Body of pancreas (tissue), 4 donors: Measurements from ENCODE around the gene TMEM45A.
"Not testable (repeated sequence)": the region's sequence is repeated elsewhere in the genome, so short reads cannot be mapped to it uniquely, and the experiment has no call there.

Source experiments
- POLR2A ChIP-seq, 3 donors: fragments of 450-650 bp; IDR thresholded peaks; one replicate each; pipeline ENCODE4 v1.6.1; 2016; ENCODE audit warnings: antibody characterized with exemption in 3 of 3, mild to moderate bottlenecking in 2 of 3
- TF ChIP-seq, protein P1 (sequence below), 7 experiments: fragments of 450-650 bp in 4 of 7; fragments of 200-600 bp in 3 of 7; sonication (generic) in 3 of 7; IDR thresholded peaks; one replicate each; pipeline ENCODE4 v1.5.1; 2016 to 2019; ENCODE audit warnings: antibody characterized with exemption in 7 of 7

DNA sequence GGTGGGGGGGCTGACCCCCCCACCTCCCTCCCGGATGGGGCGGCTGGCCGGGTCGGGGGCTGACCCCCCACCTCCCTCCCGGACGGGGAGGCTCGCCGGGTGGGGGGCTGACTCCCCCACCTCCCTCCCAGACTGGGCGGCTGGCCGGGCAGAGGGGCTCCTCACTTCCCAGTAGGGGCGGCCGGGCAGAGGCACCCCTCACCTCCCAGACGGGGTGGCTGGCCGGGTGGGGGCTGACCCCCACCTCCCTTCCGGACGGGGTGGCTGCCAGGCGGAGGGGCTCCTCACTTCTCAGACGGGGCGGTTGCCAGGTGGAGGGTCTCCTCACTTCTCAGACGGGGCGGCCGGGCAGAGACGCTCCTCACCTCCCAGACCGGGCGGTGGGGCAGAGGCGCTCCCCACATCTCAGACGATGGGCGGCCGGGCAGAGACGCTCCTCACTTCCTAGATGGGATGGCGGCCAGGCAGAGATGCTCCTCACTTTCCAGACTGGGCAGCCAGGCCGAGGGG, 14.5 kb upstream of the TMEM45A start:
- TF ChIP-seq, protein P1, sequence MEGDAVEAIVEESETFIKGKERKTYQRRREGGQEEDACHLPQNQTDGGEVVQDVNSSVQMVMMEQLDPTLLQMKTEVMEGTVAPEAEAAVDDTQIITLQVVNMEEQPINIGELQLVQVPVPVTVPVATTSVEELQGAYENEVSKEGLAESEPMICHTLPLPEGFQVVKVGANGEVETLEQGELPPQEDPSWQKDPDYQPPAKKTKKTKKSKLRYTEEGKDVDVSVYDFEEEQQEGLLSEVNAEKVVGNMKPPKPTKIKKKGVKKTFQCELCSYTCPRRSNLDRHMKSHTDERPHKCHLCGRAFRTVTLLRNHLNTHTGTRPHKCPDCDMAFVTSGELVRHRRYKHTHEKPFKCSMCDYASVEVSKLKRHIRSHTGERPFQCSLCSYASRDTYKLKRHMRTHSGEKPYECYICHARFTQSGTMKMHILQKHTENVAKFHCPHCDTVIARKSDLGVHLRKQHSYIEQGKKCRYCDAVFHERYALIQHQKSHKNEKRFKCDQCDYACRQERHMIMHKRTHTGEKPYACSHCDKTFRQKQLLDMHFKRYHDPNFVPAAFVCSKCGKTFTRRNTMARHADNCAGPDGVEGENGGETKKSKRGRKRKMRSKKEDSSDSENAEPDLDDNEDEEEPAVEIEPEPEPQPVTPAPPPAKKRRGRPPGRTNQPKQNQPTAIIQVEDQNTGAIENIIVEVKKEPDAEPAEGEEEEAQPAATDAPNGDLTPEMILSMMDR (IDR thresholded peaks at IDR 0.05): not testable (repeated sequence)
- not testable (repeated sequence) for TF ChIP-seq POLR2A (IDR thresholded peaks at IDR 0.05)
